Endothelial cell of umbilical vein (primary cell): ENCODE data around the gene CMIP. TPM values are rescaled to one million over a fixed set of nuclear protein-coding genes. Genes with fewer than 3 reads are reported as not detected.

Experiments
- BruUV-seq: library from RNA; stranded (reverse); fragments of 400-500 nt; replicated peaks from 2 replicates; lab custom pipeline; 2021; lab: Mats Ljungman, UMichigan
- CTCF ChIA-PET: fragments of 300-600, 350-600 bp; sonication (Branson Sonifier 250); formaldehyde crosslinking; loops from one replicate; lab custom pipeline; 2021; ENCODE audit warnings: antibody characterized with exemption, inconsistent platforms; lab: Charles Lee
- POLR2A ChIA-PET: fragments of 300-600, 350-600 bp; sonication (Branson Sonifier 250); formaldehyde crosslinking; loops from one replicate; lab custom pipeline; 2021; ENCODE audit warnings: antibody characterized with exemption, inconsistent platforms; lab: Charles Lee
- DNase-seq: peaks from one replicate; pipeline ENCODE4 v3.0.0-alpha.2; 2011; ENCODE audit warnings: low read depth, low spot score
- FAIRE-seq: peaks from 2 replicates; lab custom pipeline; 2011; peaks lifted over from hg19 to GRCh38; lab: Jason Lieb, UNC
- H2AFZ ChIP-seq: 2 replicates; pipeline ENCODE4 v1.6.0; 2012; ENCODE audit warnings: low read depth, low read length, control low read depth, inconsistent platforms
- H3K27ac ChIP-seq: 2 replicates; pipeline ENCODE4 v1.5.1; 2011; ENCODE audit warnings: low read depth, mild to moderate bottlenecking, control low read depth, low read length, moderate library complexity; ENCODE audit not compliant: insufficient read depth
- H3K27me3 ChIP-seq, 2 experiments: 2 replicates each; pipeline versions ENCODE4 v1.6.0 to v1.6.1; 2011; ENCODE audit warnings: low read length in 2 of 2, mixed read lengths in 1 of 2; ENCODE audit not compliant: control insufficient read depth in 2 of 2, insufficient read depth in 2 of 2
- H3K36me3 ChIP-seq, 2 experiments: 2 replicates in 1 of 2; 3 replicates in 1 of 2; pipeline ENCODE4 v1.5.1; 2011; ENCODE audit warnings: low read length in 2 of 2, mild to moderate bottlenecking in 1 of 2, moderate library complexity in 1 of 2; ENCODE audit not compliant: control insufficient read depth in 2 of 2, insufficient read depth in 2 of 2; ENCODE audit errors: extremely low read depth in 1 of 2
- H3K4me1 ChIP-seq: 3 replicates; pipeline ENCODE4 v1.5.1; 2011; ENCODE audit warnings: mild to moderate bottlenecking, low read length; ENCODE audit not compliant: control insufficient read depth, insufficient read depth; ENCODE audit errors: extremely low read depth
- H3K4me2 ChIP-seq: 2 replicates; pipeline ENCODE4 v1.6.1; 2011; ENCODE audit warnings: low read length, control low read depth, mixed read lengths; ENCODE audit not compliant: insufficient read depth
- H3K4me3 ChIP-seq, 3 experiments: fragments of 200-600 bp in 1 of 3; sonication (generic), shearing (Covaris generic) in 1 of 3; replicated peaks in 1 of 3; 2 replicates each; pipeline ENCODE4 v1.5.1; 2011 to 2016; ENCODE audit warnings: control low read depth in 3 of 3, low read length in 3 of 3, mild to moderate bottlenecking in 2 of 3, inconsistent platforms in 1 of 3, low read depth in 1 of 3, moderate library complexity in 1 of 3; ENCODE audit not compliant: insufficient read depth in 1 of 3
- H3K79me2 ChIP-seq: 2 replicates; pipeline ENCODE4 v1.6.0; 2012; ENCODE audit warnings: low read length, inconsistent platforms; ENCODE audit not compliant: control insufficient read depth, insufficient read depth
- H3K9ac ChIP-seq: replicated peaks from 2 replicates; pipeline ENCODE3; 2011; ENCODE audit warnings: low read length, control low read depth; ENCODE audit not compliant: insufficient read depth; ENCODE audit errors: extremely low read depth
- H3K9me1 ChIP-seq: replicated peaks from 3 replicates; pipeline ENCODE4 v1.6.0; 2011; ENCODE audit warnings: mild to moderate bottlenecking, low read length; ENCODE audit not compliant: control insufficient read depth, insufficient read depth; ENCODE audit errors: extremely low read depth
- H3K9me3 ChIP-seq: replicated peaks from 2 replicates; pipeline ENCODE4 v1.5.1; 2012; ENCODE audit warnings: low read length, inconsistent platforms; ENCODE audit not compliant: control insufficient read depth, insufficient read depth
- H4K20me1 ChIP-seq: replicated peaks from 2 replicates; pipeline ENCODE3; 2011; ENCODE audit warnings: mild to moderate bottlenecking, low read length; ENCODE audit not compliant: control insufficient read depth, insufficient read depth; ENCODE audit errors: extremely low read depth
- EZH2 ChIP-seq: IDR thresholded peaks from 2 replicates; pipeline ENCODE4 v1.6.1; 2012; ENCODE audit warnings: borderline replicate concordance, low read depth, mild to moderate bottlenecking, moderate library complexity, low read length, inconsistent platforms; ENCODE audit not compliant: severe bottlenecking
- FOS ChIP-seq: IDR thresholded peaks from 2 replicates; pipeline ENCODE4 v1.6.1; 2011; ENCODE audit warnings: mild to moderate bottlenecking, low read length, moderate library complexity, borderline replicate concordance; ENCODE audit not compliant: insufficient read depth
- GATA2 ChIP-seq: IDR thresholded peaks from 2 replicates; pipeline ENCODE4 v1.7.0; 2011; ENCODE audit warnings: low read depth, mild to moderate bottlenecking, moderate library complexity, mixed read lengths, low read length; ENCODE audit not compliant: insufficient read length, insufficient read depth
- JUN ChIP-seq: IDR thresholded peaks from 2 replicates; pipeline ENCODE4 v1.6.1; 2011; ENCODE audit warnings: borderline replicate concordance, low read depth; ENCODE audit not compliant: insufficient read length, insufficient read depth
- MYC ChIP-seq: IDR thresholded peaks from one replicate; pipeline ENCODE4 v1.6.1; 2011; ENCODE audit warnings: mild to moderate bottlenecking, low read depth, low read length
- POLR2A ChIP-seq: IDR thresholded peaks from 2 replicates; pipeline ENCODE4 v1.6.1; 2012; ENCODE audit warnings: low read depth, mild to moderate bottlenecking, control low read depth, low read length
- POLR2AphosphoS5 ChIP-seq: IDR thresholded peaks from 2 replicates; pipeline ENCODE4 v1.6.1; 2012; ENCODE audit warnings: low read depth, mild to moderate bottlenecking, control low read depth, low read length, moderate library complexity; ENCODE audit not compliant: insufficient read depth
- dilution Hi-C: fragments of 300-500 bp; cut with MboI; formaldehyde crosslinking; loops from one replicate; pipeline ENCODE4 v1.15.0; 2019; ENCODE audit warnings: low sequenced_read_pairs; ENCODE audit not compliant: extremely low pct_ligation_motif_present
- intact Hi-C: fragments of 100-400 bp; cut with micrococcal nuclease; formaldehyde crosslinking; loops from one replicate; pipeline ENCODE4 v1.10.0; 2022
- polyA plus RNA-seq, 4 experiments: library from polyadenylated mRNA; depleted of rRNA in 3 of 4; stranded (reverse) in 3 of 4; unstranded in 1 of 4; fragments of >200 nt; gene quantifications; 2 replicates each; pipeline versions ENCODE4 v1.2.1 to v1.2.3, GENCODE V29; 2011 to 2012; ENCODE audit warnings: missing spikeins in 1 of 4
- total RNA-seq: library from RNA; stranded (reverse); gene quantifications from 2 replicates; pipeline ENCODE4 v1.2.3, GENCODE V29; 2021
- TF ChIP-seq, protein P1 (sequence below): IDR thresholded peaks from 2 replicates; pipeline ENCODE4 v1.6.1; 2011; ENCODE audit not compliant: insufficient read depth, insufficient read length
- TF ChIP-seq, protein P2 (sequence below), 2 donors: IDR thresholded peaks; 1 replicate in 1 of 2; 2 replicates in 1 of 2; pipeline ENCODE4 v1.5.1; 2011; ENCODE audit warnings: low read length in 2 of 2, mild to moderate bottlenecking in 2 of 2, moderate library complexity in 2 of 2, control low read depth in 1 of 2, inconsistent platforms in 1 of 2, low read depth in 1 of 2; ENCODE audit not compliant: insufficient read depth in 1 of 2; ENCODE audit errors: extremely low read depth in 1 of 2

The CMIP gene
- total and polyA plus RNA-seq, 2 donors (not counting 3 experiments of a cell fraction or from before 2014, with no cell fraction given), result 29.0 to 101 TPM

DNA sequence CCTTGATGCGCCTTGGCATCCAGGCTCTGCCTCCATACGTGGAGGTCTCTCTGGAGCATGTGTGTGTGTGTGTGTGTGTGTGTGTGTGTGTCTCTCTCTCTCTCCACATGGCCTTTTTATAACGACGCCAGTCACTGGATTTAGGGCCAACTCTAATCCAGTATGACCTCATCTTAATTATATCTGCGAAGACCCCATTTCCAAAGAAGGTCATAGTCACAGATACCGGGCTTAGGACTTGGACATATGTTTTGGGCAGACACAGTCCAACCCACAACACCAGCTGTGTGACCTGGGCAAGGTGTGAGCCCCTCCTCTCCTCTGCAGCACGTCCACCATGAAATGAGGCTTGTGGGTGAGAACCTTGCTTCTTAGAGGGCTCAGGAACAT lies 196.1 kb downstream of the CMIP start:
- no peak for FAIRE-seq

More for the DNA sequence above, 196.1 kb downstream of the CMIP start:
- Histone ChIP-seq H3K9ac (no peak overlapping the region), H3K4me1 (no peaks in the 10 kb centered on the region), H3K9me1 (no peaks in the 10 kb centered on the region), H4K20me1 (no peaks in the 10 kb centered on the region), H3K27ac (no peak overlapping the region), H3K9me3 (no peaks in the 10 kb centered on the region), H3K27me3 (no peaks in the 10 kb centered on the region), H3K79me2 (peaks cover 2% of the 10 kb centered on the region), H3K4me2 (no peak overlapping the region), H3K36me3 (peaks cover 0 to 18% of the 10 kb centered on the region in 2 experiments), H3K4me3 (no peak overlapping the region), H2AFZ (no peak overlapping the region)
- POLR2A ChIA-PET, result no interaction called here
- intact Hi-C loops (no loop called here), dilution Hi-C loops (no loop called here)
- TF ChIP-seq POLR2A (no peak), GATA2 (no peak), JUN (no peak), MYC (no peak), POLR2AphosphoS5 (no peak), FOS (no peak), EZH2 (no peak)
- TF ChIP-seq, protein P1, sequence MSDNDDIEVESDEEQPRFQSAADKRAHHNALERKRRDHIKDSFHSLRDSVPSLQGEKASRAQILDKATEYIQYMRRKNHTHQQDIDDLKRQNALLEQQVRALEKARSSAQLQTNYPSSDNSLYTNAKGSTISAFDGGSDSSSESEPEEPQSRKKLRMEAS, result no peak
- TF ChIP-seq, protein P2, sequence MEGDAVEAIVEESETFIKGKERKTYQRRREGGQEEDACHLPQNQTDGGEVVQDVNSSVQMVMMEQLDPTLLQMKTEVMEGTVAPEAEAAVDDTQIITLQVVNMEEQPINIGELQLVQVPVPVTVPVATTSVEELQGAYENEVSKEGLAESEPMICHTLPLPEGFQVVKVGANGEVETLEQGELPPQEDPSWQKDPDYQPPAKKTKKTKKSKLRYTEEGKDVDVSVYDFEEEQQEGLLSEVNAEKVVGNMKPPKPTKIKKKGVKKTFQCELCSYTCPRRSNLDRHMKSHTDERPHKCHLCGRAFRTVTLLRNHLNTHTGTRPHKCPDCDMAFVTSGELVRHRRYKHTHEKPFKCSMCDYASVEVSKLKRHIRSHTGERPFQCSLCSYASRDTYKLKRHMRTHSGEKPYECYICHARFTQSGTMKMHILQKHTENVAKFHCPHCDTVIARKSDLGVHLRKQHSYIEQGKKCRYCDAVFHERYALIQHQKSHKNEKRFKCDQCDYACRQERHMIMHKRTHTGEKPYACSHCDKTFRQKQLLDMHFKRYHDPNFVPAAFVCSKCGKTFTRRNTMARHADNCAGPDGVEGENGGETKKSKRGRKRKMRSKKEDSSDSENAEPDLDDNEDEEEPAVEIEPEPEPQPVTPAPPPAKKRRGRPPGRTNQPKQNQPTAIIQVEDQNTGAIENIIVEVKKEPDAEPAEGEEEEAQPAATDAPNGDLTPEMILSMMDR (IDR thresholded peaks at IDR 0.05; ENCODE audit: extremely low read depth in 1 of 2, insufficient read depth in 1 of 2, low read depth in 1 of 2, low read length in 2 of 2), result no peak
- no TSS peak for BruUV-seq
- DNase-seq, result no peak
- CTCF ChIA-PET, result interaction anchor here (0.7 to 1.3 kb wide), 2 partner anchors 9 to 57 kb away, joined by 5 to 8 read pairs; no protein-coding TSS in a partner anchor
